GM20000 (cell line): Measurements from ENCODE around the gene UBAC2.

Experiments used
- DNase-seq: peaks from one replicate; pipeline ENCODE4 v3.0.0; 2012; ENCODE audit warnings: low spot score
- CTCF ChIP-seq: IDR thresholded peaks from 2 replicates; pipeline ENCODE4 v1.5.1; 2012; ENCODE audit warnings: mild to moderate bottlenecking, control low read depth; ENCODE audit errors: extremely low read depth, missing control alignments

Gene UBAC2

GRCh38 chr13:99354371-99354951 is 153.8 kb downstream of the UBAC2 start:
- DNase-seq: peak; percentile 30
- TF ChIP-seq CTCF: no peak

- TF ChIP-seq CTCF: no peak
- DNase-seq: no peak
These were observed 154.8 kb downstream of the UBAC2 start for GRCh38 chr13:99355267-99356011.

- no peak for DNase-seq
These were observed 155.3 kb downstream of the UBAC2 start for GRCh38 chr13:99356012-99356261.

GRCh38 chr13:99356262-99357091 is 155.8 kb downstream of the UBAC2 start:
- TF ChIP-seq CTCF: no peak
- DNase-seq: peak; percentile 68

More at GRCh38 chr13:99356012-99356261, 155.3 kb downstream of the UBAC2 start:
- TF ChIP-seq CTCF: no peak

- DNase-seq: peak; percentile 45
- no peak for TF ChIP-seq CTCF
These were observed 156.5 kb downstream of the UBAC2 start for GRCh38 chr13:99357131-99357596.

GRCh38 chr13:99357941-99358340 is 157.3 kb downstream of the UBAC2 start:
- TF ChIP-seq CTCF: no peak

GRCh38 chr13:99359528-99359927 is 158.9 kb downstream of the UBAC2 start:
- DNase-seq: no peak
- TF ChIP-seq CTCF: no peak

More at GRCh38 chr13:99357941-99358340, 157.3 kb downstream of the UBAC2 start:
- DNase-seq: no peak
